NK-92 (cell line): ENCODE data around the gene USP35.
"Not testable (repeated sequence)": the region's sequence is repeated elsewhere in the genome, so short reads cannot be mapped to it uniquely, and the experiment has no call there.

Experiments
- DNase-seq: peaks from one replicate; lab custom pipeline; 2025; ENCODE audit not compliant: unreplicated experiment; lab: John Stamatoyannopoulos, UW

USP35 gene

GRCh38 chr11:78168539-78169477 lies 19.9 kb upstream of the USP35 start:
- no peak for DNase-seq

DNA sequence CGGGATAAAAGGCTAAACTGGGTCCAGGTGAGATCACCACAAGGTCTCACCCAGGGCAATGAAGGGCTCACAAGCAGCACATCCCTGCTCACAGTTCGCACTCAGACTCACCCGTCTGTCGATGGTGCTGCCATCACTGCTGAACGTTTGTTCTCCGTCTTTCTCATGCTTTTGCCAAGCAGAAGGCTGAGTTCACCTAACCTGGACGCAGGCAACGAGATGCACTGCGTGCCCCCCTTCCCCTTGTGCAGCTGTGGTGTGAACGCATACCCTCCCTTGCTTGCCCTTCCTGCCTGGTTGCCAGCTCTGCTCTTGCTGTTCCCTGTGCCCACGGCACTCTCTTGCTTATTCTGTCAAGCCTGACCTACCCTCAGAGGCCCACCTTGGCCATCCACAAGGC lies 18.3 kb upstream of the USP35 start:
- no peak for DNase-seq

- DNase-seq: no peak
Measured at GRCh38 chr11:78170874-78171549, 17.7 kb upstream of the USP35 start.

- no peak for DNase-seq
Measured at GRCh38 chr11:78171951-78172350, 16.8 kb upstream of the USP35 start.

DNA sequence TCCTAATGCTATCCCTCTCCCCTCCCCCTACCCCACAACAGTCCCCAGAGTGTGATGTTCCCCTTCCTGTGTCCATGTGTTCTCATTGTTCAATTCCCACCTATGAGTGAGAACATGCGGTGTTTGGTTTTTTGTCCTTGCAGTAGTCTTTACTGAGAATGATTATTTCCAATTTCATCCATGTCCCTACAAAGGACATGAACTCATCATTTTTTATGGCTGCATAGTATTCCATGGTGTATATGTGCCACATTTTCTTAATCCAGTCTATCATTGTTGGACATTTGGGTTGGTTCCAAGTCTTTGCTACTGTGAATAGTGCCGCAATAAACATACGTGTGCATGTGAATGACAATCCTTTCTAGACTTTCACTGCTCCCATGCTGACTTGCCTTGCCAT lies 12.9 kb upstream of the USP35 start:
- not testable (repeated sequence) for DNase-seq

DNA sequence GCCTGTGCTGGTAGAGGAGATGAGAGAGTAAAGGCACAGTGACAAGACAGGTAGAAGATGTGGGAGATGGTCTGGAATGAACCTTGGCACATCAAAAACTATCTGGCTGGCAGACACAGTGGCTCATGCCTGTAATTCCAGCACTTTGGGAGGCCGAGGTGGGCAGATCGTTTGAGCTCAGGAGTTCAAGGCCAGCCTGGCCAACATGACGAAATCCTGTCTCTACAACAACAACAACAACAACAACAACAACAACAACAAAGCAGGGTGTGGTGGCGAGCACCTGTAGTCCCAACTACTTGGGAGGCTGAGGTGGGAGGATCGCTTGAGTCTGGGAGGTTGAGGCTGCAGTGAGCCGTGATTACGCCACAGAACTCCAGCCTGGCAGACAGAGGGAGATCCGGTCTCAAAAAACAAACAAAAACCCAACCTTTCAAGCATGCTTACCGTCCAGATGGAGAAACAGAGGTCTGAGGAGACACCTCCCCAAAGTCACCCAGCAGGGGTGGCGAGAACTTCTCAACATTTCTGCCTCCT lies 12.0 kb upstream of the USP35 start:
- no peak for DNase-seq

DNA sequence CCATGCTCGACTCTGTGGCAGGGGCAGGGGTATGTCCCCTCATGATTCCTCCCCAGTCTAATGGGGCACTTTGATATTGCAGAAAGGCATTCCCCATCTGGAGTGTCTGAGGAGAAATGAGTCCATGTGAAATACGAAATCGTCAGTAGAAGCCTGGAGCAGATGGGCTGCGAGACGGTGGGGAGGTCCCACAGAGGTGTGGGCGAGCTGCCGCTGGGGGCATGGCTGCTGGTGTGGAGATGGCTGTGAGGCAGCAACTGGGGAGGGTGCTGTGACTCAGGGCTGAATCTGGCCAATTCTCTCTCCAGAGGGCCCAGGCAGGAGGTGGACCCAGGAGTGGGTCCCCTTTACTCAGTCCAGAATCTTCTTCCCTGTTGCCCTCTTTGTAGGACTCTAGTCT lies 11.5 kb upstream of the USP35 start:
- DNase-seq: no peak

- DNase-seq: no peak
Measured at GRCh38 chr11:78179459-78180071, 9.2 kb upstream of the USP35 start.

DNA sequence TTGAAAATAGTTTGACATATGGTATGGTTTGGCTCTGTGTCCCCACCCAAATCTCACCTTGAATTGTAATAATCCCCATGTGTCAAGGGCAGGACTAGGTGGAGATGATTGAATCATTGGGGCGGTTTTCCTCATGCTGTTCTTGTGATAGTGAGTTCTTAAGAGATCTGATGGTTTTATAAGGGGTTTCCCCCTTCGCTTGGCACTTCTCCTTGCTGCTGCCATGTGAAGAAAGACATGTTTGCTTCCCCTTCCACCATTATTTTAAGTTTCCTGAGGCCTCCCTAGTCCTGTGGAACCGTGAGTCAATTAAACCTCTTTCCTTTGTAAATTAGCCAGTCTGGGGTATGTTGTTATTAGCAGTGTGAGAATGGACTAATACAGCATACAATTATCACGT lies 8.0 kb upstream of the USP35 start:
- DNase-seq: no peak

DNA sequence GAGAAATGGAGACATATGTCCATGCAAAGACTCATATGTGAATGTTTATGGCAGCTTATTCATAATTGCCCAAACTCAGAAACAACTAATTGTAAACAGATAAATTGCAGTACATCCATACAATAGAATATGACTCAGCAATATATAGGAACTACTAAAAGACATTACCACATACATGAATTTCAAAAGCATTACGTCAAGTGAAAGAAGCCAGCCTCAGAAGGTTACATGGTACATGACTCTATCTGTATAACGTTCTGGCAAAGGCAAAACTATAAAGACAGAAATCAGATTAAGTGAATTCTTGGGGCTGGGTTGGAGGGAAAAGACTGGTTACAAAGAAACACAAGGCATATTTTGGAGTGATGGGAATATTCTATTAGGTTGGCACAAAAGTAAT lies 7.5 kb upstream of the USP35 start:
- no peak for DNase-seq

GRCh38 chr11:78187366-78188285 lies 1.1 kb upstream of the USP35 start:
- no peak for DNase-seq

- DNase-seq: no peak
Measured at GRCh38 chr11:78189174-78189724, 530 bp downstream of the USP35 start.

GRCh38 chr11:78189851-78190250 lies 1.1 kb downstream of the USP35 start:
- no peak for DNase-seq

DNA sequence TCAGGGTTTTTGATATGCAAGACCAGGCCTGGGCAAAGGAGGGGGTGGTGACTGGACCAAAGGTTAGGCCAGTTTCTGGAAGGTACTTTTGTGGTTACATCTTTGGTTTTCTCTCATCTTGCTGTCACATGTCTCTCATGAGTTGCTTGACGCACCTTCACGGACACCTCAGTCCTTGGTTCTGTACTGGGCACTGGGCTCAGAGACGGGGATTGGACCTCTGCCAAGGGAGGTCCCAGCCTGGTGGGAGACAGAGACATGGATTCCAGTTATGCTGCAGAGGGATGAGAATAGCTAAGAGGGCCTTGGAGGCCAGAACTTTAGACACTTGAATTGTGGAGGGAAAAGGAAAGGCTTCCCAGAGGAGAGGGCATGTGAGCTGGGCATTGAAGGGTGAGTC lies 1.7 kb downstream of the USP35 start:
- no peak for DNase-seq

DNA sequence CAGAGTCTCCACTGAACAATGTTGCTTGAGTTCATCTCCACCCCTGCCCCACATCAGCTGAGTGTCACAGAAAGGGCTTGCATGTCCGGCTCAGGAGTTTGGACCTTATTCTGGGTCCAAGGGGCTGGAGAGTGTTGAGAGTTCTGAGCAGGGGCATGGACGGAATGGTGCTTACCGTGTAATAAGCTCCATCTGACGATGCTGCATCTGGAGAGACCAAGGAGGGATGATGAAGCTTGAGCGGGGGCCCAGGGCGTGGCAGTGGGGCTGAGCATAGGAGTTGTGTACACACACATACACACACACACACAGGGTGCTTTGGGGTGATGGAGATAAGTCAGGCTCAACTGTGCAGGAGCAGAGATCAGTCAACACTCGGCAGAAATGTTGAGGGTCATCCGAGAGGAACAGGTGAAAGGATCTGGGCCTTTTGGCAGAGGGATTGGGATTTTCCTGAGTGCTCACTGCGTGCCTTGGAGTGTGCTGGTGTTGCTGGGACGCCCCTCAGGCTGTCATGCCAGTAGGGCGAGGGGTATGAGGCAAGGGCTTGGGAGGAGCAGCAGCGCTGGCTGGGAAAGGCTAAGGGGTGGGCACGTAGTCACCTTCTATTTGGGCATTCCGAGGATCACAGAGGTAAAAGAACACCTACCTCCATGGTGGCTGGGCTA lies 2.3 kb downstream of the USP35 start:
- DNase-seq: no peak

- no peak for DNase-seq
Measured at GRCh38 chr11:78192223-78192719, 3.6 kb downstream of the USP35 start.

- DNase-seq: no peak
Measured at GRCh38 chr11:78192911-78193351, 4.2 kb downstream of the USP35 start.

DNA sequence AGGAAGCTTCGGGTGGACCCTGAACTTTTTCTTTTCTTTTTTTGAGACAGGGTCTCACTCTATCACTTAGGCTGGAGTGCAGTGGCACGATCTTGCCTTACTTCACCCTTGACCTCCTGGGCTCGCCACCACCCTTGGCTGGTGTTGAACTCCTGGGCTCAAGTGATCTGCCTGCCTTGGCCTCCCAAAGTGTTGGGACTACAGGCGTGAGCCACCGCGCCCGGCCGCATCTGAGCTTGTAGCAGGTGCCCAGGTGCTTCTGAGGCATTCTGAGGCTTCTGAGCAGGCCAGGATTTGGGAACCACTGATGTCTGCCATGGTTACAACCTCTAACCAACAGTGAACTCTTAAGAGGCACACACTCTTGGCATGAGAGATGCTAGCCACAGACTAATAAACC lies 5.1 kb downstream of the USP35 start:
- DNase-seq: no peak

DNA sequence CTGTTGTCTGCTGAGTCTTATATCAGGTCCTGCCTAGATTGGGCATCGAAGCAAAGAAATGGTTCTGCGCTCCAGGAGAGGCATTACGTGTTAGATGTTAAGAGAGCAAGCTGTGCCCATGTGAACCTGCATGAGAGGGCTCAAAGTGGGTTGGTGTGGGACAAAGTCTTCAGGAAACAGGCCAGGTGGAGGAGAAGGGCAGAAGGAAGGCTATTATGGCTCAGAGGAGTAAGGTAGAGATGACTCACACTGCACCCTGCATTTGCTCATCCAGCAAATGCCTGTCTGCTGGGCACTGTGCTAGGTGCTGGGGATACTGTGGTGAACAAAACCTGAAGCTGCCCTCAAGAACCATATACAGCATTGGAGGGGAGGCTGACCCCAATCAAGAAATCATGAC lies 5.8 kb downstream of the USP35 start:
- DNase-seq: no peak
